ENCODE measurements around the gene YKT6. TPM values are rescaled to one million over a fixed set of nuclear protein-coding genes. Genes with fewer than 3 reads are reported as not detected.

The YKT6 gene
- total RNA-seq, 1 donor from 2014 or later: 58.7 TPM

GRCh38 chr7:44247868-44248651 lies 47.3 kb downstream of the YKT6 start:
- peaks cover 6% of the 10 kb centered on the region for H3K27me3 ChIP-seq (ENCODE audit: low read depth)
- H3K4me1 ChIP-seq: no peaks in the 10 kb centered on the region
- DNase-seq (no peak), ATAC-seq (no peak)
- no peaks in the 10 kb centered on the region for H3K9me3 ChIP-seq
- H3K4me3 ChIP-seq: no peak overlapping the region
- intact Hi-C loops (cut with DNase I): no loop called here
- H3K27ac ChIP-seq: no peak overlapping the region
- H3K36me3 ChIP-seq: no peaks in the 10 kb centered on the region
- no peak for TF ChIP-seq CTCF (IDR thresholded peaks at IDR 0.05)

- Histone ChIP-seq H3K9me3 (no peaks in the 10 kb centered on the region), H3K4me1 (no peaks in the 10 kb centered on the region), H3K4me3 (no peak overlapping the region), H3K27ac (no peak overlapping the region), H3K36me3 (no peaks in the 10 kb centered on the region), H3K27me3 (ENCODE audit: low read depth) (no peaks in the 10 kb centered on the region)
- TF ChIP-seq CTCF (IDR thresholded peaks at IDR 0.05): no peak
- ATAC-seq: no peak
- DNase-seq: no peak
- intact Hi-C loops (cut with DNase I): no loop called here
Measured at GRCh38 chr7:44249639-44250234, 49.0 kb downstream of the YKT6 start.

GRCh38 chr7:44251269-44251668 lies 50.5 kb downstream of the YKT6 start:
- Histone ChIP-seq H3K9me3 (no peaks in the 10 kb centered on the region), H3K27me3 (ENCODE audit: low read depth) (no peaks in the 10 kb centered on the region), H3K27ac (no peak overlapping the region), H3K4me3 (no peak overlapping the region), H3K36me3 (no peaks in the 10 kb centered on the region), H3K4me1 (no peaks in the 10 kb centered on the region)
- no peak for TF ChIP-seq CTCF (IDR thresholded peaks at IDR 0.05)
- DNase-seq (no peak), ATAC-seq (no peak)
- intact Hi-C loops (cut with DNase I): no loop called here

- intact Hi-C loops (cut with DNase I): no loop called here
- Histone ChIP-seq H3K4me3 (no peak overlapping the region), H3K9me3 (no peaks in the 10 kb centered on the region), H3K27me3 (ENCODE audit: low read depth) (no peaks in the 10 kb centered on the region), H3K36me3 (no peaks in the 10 kb centered on the region), H3K4me1 (peaks cover 3% of the 10 kb centered on the region), H3K27ac (no peak overlapping the region)
- no peak for TF ChIP-seq CTCF (IDR thresholded peaks at IDR 0.05)
- DNase-seq (no peak), ATAC-seq (no peak)
Measured at GRCh38 chr7:44251881-44252280, 51.1 kb downstream of the YKT6 start.

- TF ChIP-seq CTCF (IDR thresholded peaks at IDR 0.05): no peak
- DNase-seq (no peak), ATAC-seq (no peak)
- H3K27ac ChIP-seq: no peak overlapping the region
- H3K27me3 ChIP-seq (ENCODE audit: low read depth): no peaks in the 10 kb centered on the region
- peaks cover 35% of the 10 kb centered on the region for H3K4me1 ChIP-seq
- no peaks in the 10 kb centered on the region for H3K36me3 ChIP-seq
- intact Hi-C loops (cut with DNase I): no loop called here
- H3K4me3 ChIP-seq: no peak overlapping the region
- no peaks in the 10 kb centered on the region for H3K9me3 ChIP-seq
Measured at GRCh38 chr7:44256459-44256858, 55.7 kb downstream of the YKT6 start.

Data from lower lobe of right lung (tissue), 2 donors.